Endodermal cell (in vitro differentiated cells): ENCODE measurements around the gene RAB17. TPM values are rescaled to one million over a fixed set of nuclear protein-coding genes. Genes with fewer than 3 reads are reported as not detected.

Experiments used
- DNase-seq: peaks from one replicate; pipeline ENCODE4 v3.0.0-alpha.2; 2017
- H3K27ac ChIP-seq: 2 replicates; pipeline ENCODE4 v1.5.1; 2013; ENCODE audit warnings: mild to moderate bottlenecking, low read depth, low read length, moderate library complexity
- H3K27me3 ChIP-seq: 2 replicates; pipeline ENCODE4 v1.6.1; 2013; ENCODE audit warnings: mild to moderate bottlenecking, low read length, moderate library complexity; ENCODE audit not compliant: insufficient read depth, control insufficient read depth, poor library complexity, severe bottlenecking
- H3K36me3 ChIP-seq: 2 replicates; pipeline ENCODE4 v1.7.0; 2013; ENCODE audit warnings: mild to moderate bottlenecking, low read length, moderate library complexity; ENCODE audit not compliant: control insufficient read depth, insufficient read depth
- H3K4me1 ChIP-seq: one replicate; pipeline ENCODE4 v1.7.0; 2013; ENCODE audit warnings: low read length; ENCODE audit not compliant: control insufficient read depth, insufficient read depth
- H3K4me3 ChIP-seq: 2 replicates; pipeline ENCODE4 v1.5.1; 2013; ENCODE audit warnings: mild to moderate bottlenecking, low read length, moderate library complexity
- H3K9ac ChIP-seq: 2 replicates; pipeline ENCODE4 v1.6.1; 2013; ENCODE audit warnings: mild to moderate bottlenecking, low read length, moderate library complexity; ENCODE audit not compliant: poor library complexity, severe bottlenecking; ENCODE audit errors: extremely low read depth
- H3K9me3 ChIP-seq: 2 replicates; pipeline ENCODE4 v1.6.1; 2013; ENCODE audit warnings: mild to moderate bottlenecking, low read length, moderate library complexity; ENCODE audit not compliant: control insufficient read depth
- H3K27ac Mint-ChIP-seq: 2 replicates; pipeline ENCODE4 v1.8.0; 2020; ENCODE audit warnings: mixed read lengths
- H3K27me3 Mint-ChIP-seq: 2 replicates; pipeline ENCODE4 v1.8.0; 2021; ENCODE audit warnings: mild to moderate bottlenecking, mixed read lengths; ENCODE audit not compliant: insufficient read depth
- H3K36me3 Mint-ChIP-seq: 2 replicates; pipeline ENCODE4 v1.8.0; 2020; ENCODE audit warnings: low read depth, mixed read lengths
- H3K4me1 Mint-ChIP-seq: 2 replicates; pipeline ENCODE4 v1.8.0; 2020; ENCODE audit warnings: mixed read lengths
- H3K4me3 Mint-ChIP-seq: 2 replicates; pipeline ENCODE4 v1.8.0; 2020; ENCODE audit warnings: mild to moderate bottlenecking, moderate library complexity, mixed read lengths
- H3K9me3 Mint-ChIP-seq: 2 replicates; pipeline ENCODE4 v1.8.0; 2020; ENCODE audit warnings: mild to moderate bottlenecking, mixed read lengths
- WGBS, 2 experiments: methylation state at CpG; one replicate each; pipeline versions ENCODE4 v1.1.5 to v1.1.7; 2013; ENCODE audit warnings: missing lambda C conversion rate in 2 of 2, mixed read lengths in 1 of 2; ENCODE audit not compliant: insufficient coverage in 1 of 2, insufficient read length in 1 of 2; 5-methylcytosine and 5-hydroxymethylcytosine counted together
- total RNA-seq, 2 donors: library from RNA; stranded (reverse); fragmentation: NEBNext Ultra II Directional in 1 of 2; extraction: Animal tissue kit (Norgen Biotek cat#: 25700) in 1 of 2; gene quantifications; 2 replicates in 1 of 2; 3 replicates in 1 of 2; pipeline ENCODE4 v1.2.1, GENCODE V29; 2021
- TF ChIP-seq, protein P1 (sequence below): fragments of 200-600 bp; sonication (generic); conservative IDR thresholded peaks from 2 replicates; pipeline ENCODE4 v1.5.0; 2021; ENCODE audit warnings: antibody characterized with exemption, mild to moderate bottlenecking

RAB17 gene
- total RNA-seq, 2 donors from 2014 or later = 235 to 369 TPM

- H3K9ac ChIP-seq = no peak overlapping the region
- H3K27me3 Mint-ChIP-seq = no peaks in the 10 kb centered on the region
- no peaks in the 10 kb centered on the region for H3K27me3 ChIP-seq
These were observed 14.4 kb downstream of the RAB17 start for GRCh38 chr2:237575869-237576862.

GRCh38 chr2:237574894-237575868 lies 15.4 kb downstream of the RAB17 start:
- Mint-ChIP-seq H3K27me3 (no peaks in the 10 kb centered on the region), H3K27ac (no peak overlapping the region), H3K4me1 (peaks cover 30% of the 10 kb centered on the region), H3K9me3 (no peaks in the 10 kb centered on the region), H3K36me3 (peaks cover 58% of the 10 kb centered on the region), H3K4me3 (no peak overlapping the region)
- Histone ChIP-seq H3K9me3 (no peaks in the 10 kb centered on the region), H3K27ac (no peak overlapping the region), H3K9ac (no peak overlapping the region), H3K36me3 (peaks cover 55% of the 10 kb centered on the region), H3K4me1 (peaks cover 6% of the 10 kb centered on the region), H3K27me3 (no peaks in the 10 kb centered on the region), H3K4me3 (no peak overlapping the region)
- TF ChIP-seq, protein P1, sequence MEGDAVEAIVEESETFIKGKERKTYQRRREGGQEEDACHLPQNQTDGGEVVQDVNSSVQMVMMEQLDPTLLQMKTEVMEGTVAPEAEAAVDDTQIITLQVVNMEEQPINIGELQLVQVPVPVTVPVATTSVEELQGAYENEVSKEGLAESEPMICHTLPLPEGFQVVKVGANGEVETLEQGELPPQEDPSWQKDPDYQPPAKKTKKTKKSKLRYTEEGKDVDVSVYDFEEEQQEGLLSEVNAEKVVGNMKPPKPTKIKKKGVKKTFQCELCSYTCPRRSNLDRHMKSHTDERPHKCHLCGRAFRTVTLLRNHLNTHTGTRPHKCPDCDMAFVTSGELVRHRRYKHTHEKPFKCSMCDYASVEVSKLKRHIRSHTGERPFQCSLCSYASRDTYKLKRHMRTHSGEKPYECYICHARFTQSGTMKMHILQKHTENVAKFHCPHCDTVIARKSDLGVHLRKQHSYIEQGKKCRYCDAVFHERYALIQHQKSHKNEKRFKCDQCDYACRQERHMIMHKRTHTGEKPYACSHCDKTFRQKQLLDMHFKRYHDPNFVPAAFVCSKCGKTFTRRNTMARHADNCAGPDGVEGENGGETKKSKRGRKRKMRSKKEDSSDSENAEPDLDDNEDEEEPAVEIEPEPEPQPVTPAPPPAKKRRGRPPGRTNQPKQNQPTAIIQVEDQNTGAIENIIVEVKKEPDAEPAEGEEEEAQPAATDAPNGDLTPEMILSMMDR = no peak
- DNase-seq = no peak
- 88 to 89% methylated on average over 8 to 25 of the region's 25 CpGs for WGBS, 2 experiments

More at GRCh38 chr2:237575869-237576862, 14.4 kb downstream of the RAB17 start:
- Histone ChIP-seq H3K4me1 (peaks cover 6% of the 10 kb centered on the region), H3K27ac (no peak overlapping the region), H3K4me3 (no peak overlapping the region), H3K9me3 (no peaks in the 10 kb centered on the region), H3K36me3 (peaks cover 62% of the 10 kb centered on the region)
- Mint-ChIP-seq H3K4me3 (no peak overlapping the region), H3K4me1 (peaks cover 30% of the 10 kb centered on the region), H3K9me3 (no peaks in the 10 kb centered on the region), H3K27ac (peak overlapping the region; percentile 64), H3K36me3 (peaks cover 64% of the 10 kb centered on the region)
- TF ChIP-seq, protein P1 = no peak
- WGBS, 2 experiments = 90 to 92% methylated on average over 11 to 27 of the region's 27 CpGs
- DNase-seq = no peak

- Mint-ChIP-seq H3K36me3 (peaks cover 50% of the 10 kb centered on the region), H3K27ac (peak overlapping the region; percentile 48), H3K27me3 (no peaks in the 10 kb centered on the region), H3K4me3 (no peak overlapping the region), H3K4me1 (peaks cover 30% of the 10 kb centered on the region), H3K9me3 (no peaks in the 10 kb centered on the region)
- Histone ChIP-seq H3K9me3 (no peaks in the 10 kb centered on the region), H3K9ac (no peak overlapping the region), H3K36me3 (peaks cover 48% of the 10 kb centered on the region), H3K4me1 (peaks cover 6% of the 10 kb centered on the region), H3K4me3 (no peak overlapping the region), H3K27me3 (no peaks in the 10 kb centered on the region), H3K27ac (no peak overlapping the region)
- DNase-seq = no peak
- WGBS, 2 experiments = 95 to 100% methylated on average over 2 to 9 of the region's 9 CpGs
- TF ChIP-seq, protein P1 = peak; percentile 0
These were observed 16.1 kb downstream of the RAB17 start for GRCh38 chr2:237574467-237574866.
